ENCODE data around the gene ZNF30.
"Not testable (repeated sequence)": the region's sequence is repeated elsewhere in the genome, so short reads cannot be mapped to it uniquely, and the experiment has no call there.

ZNF30 gene

GRCh38 chr19:34904664-34905527 lies 21.8 kb upstream of the ZNF30 start:
- DNase-seq (ENCODE audit: low read depth in 1 of 2, low spot score in 1 of 2) = no peak
- H3K27ac ChIP-seq (replicated peaks) = no peak overlapping the region
- no peaks in the 10 kb centered on the region for H3K27me3 ChIP-seq (ENCODE audit: insufficient read depth, poor library complexity, severe bottlenecking)
- no peak overlapping the region for H3K4me3 ChIP-seq (replicated peaks; ENCODE audit: insufficient read depth, low read length)
- no peak for TF ChIP-seq CTCF (IDR thresholded peaks at IDR 0.05; ENCODE audit: insufficient read depth, low read length)
- TF ChIP-seq POLR2AphosphoS5 (IDR thresholded peaks at IDR 0.05; ENCODE audit: low read depth) = no peak
- no peak for TF ChIP-seq REST (IDR thresholded peaks at IDR 0.05; ENCODE audit: insufficient replicate concordance, low read depth)
- TF ChIP-seq GABPA (IDR thresholded peaks at IDR 0.05; ENCODE audit: low read depth) = no peak
- TF ChIP-seq SPI1 (IDR thresholded peaks at IDR 0.05; ENCODE audit: borderline replicate concordance, low read depth) = no peak

- Histone ChIP-seq H3K4me3 (replicated peaks; ENCODE audit: insufficient read depth, low read length) (no peak overlapping the region), H3K27me3 (ENCODE audit: insufficient read depth, poor library complexity, severe bottlenecking) (no peaks in the 10 kb centered on the region), H3K27ac (replicated peaks) (no peak overlapping the region)
- TF ChIP-seq CTCF (IDR thresholded peaks at IDR 0.05; ENCODE audit: insufficient read depth, low read length) (no peak), REST (IDR thresholded peaks at IDR 0.05; ENCODE audit: insufficient replicate concordance, low read depth) (no peak), GABPA (IDR thresholded peaks at IDR 0.05; ENCODE audit: low read depth) (no peak), POLR2AphosphoS5 (IDR thresholded peaks at IDR 0.05; ENCODE audit: low read depth) (no peak), SPI1 (IDR thresholded peaks at IDR 0.05; ENCODE audit: borderline replicate concordance, low read depth) (no peak)
- DNase-seq (ENCODE audit: low read depth in 1 of 2, low spot score in 1 of 2) = no peak
These were observed 15.9 kb upstream of the ZNF30 start for GRCh38 chr19:34910770-34911169.

- H3K27ac ChIP-seq (replicated peaks); H3K27me3 ChIP-seq (ENCODE audit: insufficient read depth, poor library complexity, severe bottlenecking); H3K4me3 ChIP-seq (replicated peaks; ENCODE audit: insufficient read depth, low read length); DNase-seq (ENCODE audit: low read depth in 1 of 2, low spot score in 1 of 2): not testable (repeated sequence)
These were observed 9.6 kb upstream of the ZNF30 start for GRCh38 chr19:34917144-34917543.

GRCh38 chr19:34918190-34918589 lies 8.5 kb upstream of the ZNF30 start:
- TF ChIP-seq SPI1 (IDR thresholded peaks at IDR 0.05; ENCODE audit: borderline replicate concordance, low read depth) = no peak
- no peak for TF ChIP-seq GABPA (IDR thresholded peaks at IDR 0.05; ENCODE audit: low read depth)
- no peak for TF ChIP-seq POLR2AphosphoS5 (IDR thresholded peaks at IDR 0.05; ENCODE audit: low read depth)
- TF ChIP-seq REST (IDR thresholded peaks at IDR 0.05; ENCODE audit: insufficient replicate concordance, low read depth) = no peak
- no peak for TF ChIP-seq CTCF (IDR thresholded peaks at IDR 0.05; ENCODE audit: insufficient read depth, low read length)
- Histone ChIP-seq H3K4me3 (replicated peaks; ENCODE audit: insufficient read depth, low read length) (no peak overlapping the region), H3K27ac (replicated peaks) (no peak overlapping the region), H3K27me3 (ENCODE audit: insufficient read depth, poor library complexity, severe bottlenecking) (no peaks in the 10 kb centered on the region)
- no peak for DNase-seq (ENCODE audit: low read depth in 1 of 2, low spot score in 1 of 2)
